Natural killer cell (primary cell): ENCODE data around the gene UBN1. TPM values are rescaled to one million over a fixed set of nuclear protein-coding genes. Genes with fewer than 3 reads are reported as not detected.

Experiments
- ATAC-seq, 3 donors: fragments of 150-1000 bp in 2 of 3; fragments of 200-7000 bp in 1 of 3; cut with Tn5 transposase; 1 replicate in 1 of 3; 2 replicates in 2 of 3; pipeline ENCODE4 v1.10.0; 2021; ENCODE audit warnings: mild to moderate bottlenecking in 2 of 3, moderate library complexity in 2 of 3
- DNase-seq, 2 donors: peaks; one replicate each; pipeline versions ENCODE4 v3.0.0 to v3.0.0-alpha.2; 2013 to 2021; ENCODE audit warnings: mixed read lengths in 1 of 2
- H3K27ac ChIP-seq: one replicate; pipeline ENCODE4 v1.5.1; 2013; ENCODE audit warnings: mild to moderate bottlenecking, low read length
- H3K27me3 ChIP-seq: one replicate; pipeline ENCODE4 v1.6.1; 2013; ENCODE audit warnings: low read length; ENCODE audit not compliant: control insufficient read depth, insufficient read depth
- H3K36me3 ChIP-seq: one replicate; pipeline ENCODE4 v1.6.1; 2013; ENCODE audit warnings: low read length; ENCODE audit not compliant: control insufficient read depth, insufficient read depth
- H3K4me1 ChIP-seq: one replicate; pipeline ENCODE4 v1.6.1; 2013; ENCODE audit warnings: low read length; ENCODE audit not compliant: control insufficient read depth, insufficient read depth
- H3K4me3 ChIP-seq: one replicate; pipeline ENCODE4 v1.5.1; 2013; ENCODE audit warnings: low read length
- H3K9me3 ChIP-seq: one replicate; pipeline ENCODE4 v1.6.1; 2013; ENCODE audit warnings: low read length; ENCODE audit not compliant: control insufficient read depth, insufficient read depth
- H3K27ac Mint-ChIP-seq, 2 donors: one replicate each; pipeline ENCODE4 v1.8.0; 2022; ENCODE audit warnings: mild to moderate bottlenecking in 2 of 2, mixed read lengths in 2 of 2, moderate library complexity in 1 of 2
- H3K27me3 Mint-ChIP-seq, 2 donors: one replicate each; pipeline ENCODE4 v1.8.0; 2022; ENCODE audit warnings: low read depth in 2 of 2, mixed read lengths in 2 of 2
- H3K36me3 Mint-ChIP-seq: one replicate; pipeline ENCODE4 v1.8.0; 2022; ENCODE audit warnings: mixed read lengths
- H3K4me1 Mint-ChIP-seq, 2 donors: one replicate each; pipeline ENCODE4 v1.8.0; 2022; ENCODE audit warnings: mixed read lengths in 2 of 2
- H3K4me3 Mint-ChIP-seq: one replicate; pipeline ENCODE4 v1.8.0; 2022; ENCODE audit warnings: mild to moderate bottlenecking, moderate library complexity, mixed read lengths
- H3K9me3 Mint-ChIP-seq, 2 donors: one replicate each; pipeline ENCODE4 v1.8.0; 2022; ENCODE audit warnings: mixed read lengths in 2 of 2
- CTCF ChIP-seq: fragments of 200-600 bp; IDR thresholded peaks from one replicate; pipeline ENCODE4 v1.8.0; 2022; ENCODE audit warnings: antibody characterized with exemption
- WGBS: methylation state at CpG from one replicate; pipeline ENCODE4 v1.1.7; 2013; ENCODE audit warnings: missing lambda C conversion rate; ENCODE audit not compliant: insufficient coverage; 5-methylcytosine and 5-hydroxymethylcytosine counted together
- intact Hi-C: fragments of 100-400 bp; cut with micrococcal nuclease; formaldehyde crosslinking; loops from one replicate; pipeline ENCODE4 v1.14.2; 2022
- total RNA-seq, 4 donors: library from RNA; stranded (reverse); fragments of 120-200 nt in 1 of 4; gene quantifications; one replicate each; pipeline versions ENCODE4 v1.2.3 to v1.2.4, GENCODE V29; 2013 to 2022

Gene UBN1
- total RNA-seq, 3 donors from 2014 or later (not counting 1 experiment from before 2014, with no cell fraction given): 70.5 to 81.6 (median 79.9) TPM

- TF ChIP-seq CTCF: no peak
- Mint-ChIP-seq H3K27me3 (no peaks in the 10 kb centered on the region), H3K4me3 (no peak overlapping the region), H3K27ac (peak overlapping the region in 1 of 2 donors; percentile 22), H3K36me3 (peaks cover 11% of the 10 kb centered on the region), H3K9me3 (no peaks in the 10 kb centered on the region), H3K4me1 (peaks cover 48 to 55% of the 10 kb centered on the region in 2 donors)
- WGBS: 100% methylated on average over 5 of the region's 5 CpGs
- no peaks in the 10 kb centered on the region for H3K4me1 ChIP-seq
- H3K27me3 ChIP-seq: no peaks in the 10 kb centered on the region
- H3K4me3 ChIP-seq: no peak overlapping the region
- no peaks in the 10 kb centered on the region for H3K9me3 ChIP-seq
- H3K27ac ChIP-seq: no peak overlapping the region
- no peak for DNase-seq
- peaks cover 49% of the 10 kb centered on the region for H3K36me3 ChIP-seq
- no peak for ATAC-seq
- intact Hi-C loops: no loop called here
Measured at GRCh38 chr16:4868026-4868425, 20.7 kb downstream of the UBN1 start.

- H3K4me1 ChIP-seq: no peaks in the 10 kb centered on the region
- 96% methylated on average over 7 of the region's 7 CpGs for WGBS
- Mint-ChIP-seq H3K4me3 (no peak overlapping the region), H3K27ac (peak overlapping the region in 1 of 2 donors; percentile 22), H3K36me3 (peaks cover 16% of the 10 kb centered on the region), H3K4me1 (peaks cover 48 to 52% of the 10 kb centered on the region in 2 donors), H3K9me3 (no peaks in the 10 kb centered on the region), H3K27me3 (no peaks in the 10 kb centered on the region)
- H3K9me3 ChIP-seq: no peaks in the 10 kb centered on the region
- peaks cover 52% of the 10 kb centered on the region for H3K36me3 ChIP-seq
- ATAC-seq (no peak), DNase-seq (no peak)
- H3K27me3 ChIP-seq: no peaks in the 10 kb centered on the region
- no peak overlapping the region for H3K27ac ChIP-seq
- intact Hi-C loops: no loop called here
- H3K4me3 ChIP-seq: no peak overlapping the region
- no peak for TF ChIP-seq CTCF
Measured at GRCh38 chr16:4868535-4868934, 21.3 kb downstream of the UBN1 start.

GRCh38 chr16:4869147-4869805, 22.0 kb downstream of the UBN1 start:
- no peak overlapping the region for H3K27ac Mint-ChIP-seq

More at GRCh38 chr16:4869147-4869805, 22.0 kb downstream of the UBN1 start:
- H3K4me3 Mint-ChIP-seq: no peak overlapping the region
- Histone ChIP-seq H3K9me3 (no peaks in the 10 kb centered on the region), H3K4me3 (no peak overlapping the region), H3K4me1 (no peaks in the 10 kb centered on the region), H3K27me3 (no peaks in the 10 kb centered on the region), H3K36me3 (peaks cover 57% of the 10 kb centered on the region), H3K27ac (no peak overlapping the region)
- no peak for TF ChIP-seq CTCF
- ATAC-seq (no peak), DNase-seq (no peak)
- intact Hi-C loops: no loop called here
- H3K36me3 Mint-ChIP-seq: peaks cover 16% of the 10 kb centered on the region
- no peaks in the 10 kb centered on the region for H3K27me3 Mint-ChIP-seq
- no peaks in the 10 kb centered on the region for H3K9me3 Mint-ChIP-seq
- H3K4me1 Mint-ChIP-seq: peaks cover 47 to 48% of the 10 kb centered on the region in 2 donors
- WGBS: 88% methylated on average over 13 of the region's 13 CpGs
